Activated B cell treated with CpG ODN at 0.5 μM for 24 hours (primary cell): ENCODE results near the gene PCNP. TPM values are rescaled to one million over a fixed set of nuclear protein-coding genes. Genes with fewer than 3 reads are reported as not detected.

ENCODE experiments used
- ATAC-seq: fragments of 200-7000 bp; cut with Tn5 transposase; one replicate; pipeline ENCODE4 v1.10.0; 2021; ENCODE audit warnings: low read depth, mild to moderate bottlenecking, moderate library complexity
- CTCF ChIA-PET: fragments of 350-600 bp; sonication (Branson Sonifier 250); formaldehyde crosslinking; loops from one replicate; lab custom pipeline; 2021; ENCODE audit warnings: antibody characterized with exemption; lab: Charles Lee
- POLR2A ChIA-PET: fragments of 350-600 bp; sonication (Branson Sonifier 250); formaldehyde crosslinking; loops from one replicate; lab custom pipeline; 2021; ENCODE audit warnings: antibody characterized with exemption; lab: Charles Lee
- DNase-seq: peaks from one replicate; pipeline ENCODE4 v3.0.0; 2022
- H3K27ac Mint-ChIP-seq: one replicate; pipeline ENCODE4 v1.8.0; 2020; ENCODE audit warnings: mixed read lengths
- H3K27me3 Mint-ChIP-seq: one replicate; pipeline ENCODE4 v1.8.0; 2021; ENCODE audit warnings: mixed read lengths
- H3K36me3 Mint-ChIP-seq: one replicate; pipeline ENCODE4 v1.8.0; 2021; ENCODE audit warnings: low read depth, mixed read lengths
- H3K4me1 Mint-ChIP-seq: one replicate; pipeline ENCODE4 v1.8.0; 2021; ENCODE audit warnings: mixed read lengths
- H3K4me3 Mint-ChIP-seq: one replicate; pipeline ENCODE4 v1.8.0; 2020; ENCODE audit warnings: mild to moderate bottlenecking, mixed read lengths
- H3K9me3 Mint-ChIP-seq: one replicate; pipeline ENCODE4 v1.8.0; 2020; ENCODE audit warnings: mixed read lengths
- intact Hi-C: fragments of 100-400 bp; cut with micrococcal nuclease; formaldehyde crosslinking; loops from one replicate; pipeline ENCODE4 v1.15.1; 2024
- total RNA-seq: library from RNA; stranded (reverse); gene quantifications from 2 replicates; pipeline ENCODE4 v1.2.3, GENCODE V29; 2022
- TF ChIP-seq, protein P1 (sequence below): fragments of 200-600 bp; IDR thresholded peaks from one replicate; pipeline ENCODE4 v1.8.0; 2022; ENCODE audit warnings: antibody characterized with exemption, mild to moderate bottlenecking

PCNP gene
- total RNA-seq, 1 donor from 2014 or later, result 149 TPM

DNA sequence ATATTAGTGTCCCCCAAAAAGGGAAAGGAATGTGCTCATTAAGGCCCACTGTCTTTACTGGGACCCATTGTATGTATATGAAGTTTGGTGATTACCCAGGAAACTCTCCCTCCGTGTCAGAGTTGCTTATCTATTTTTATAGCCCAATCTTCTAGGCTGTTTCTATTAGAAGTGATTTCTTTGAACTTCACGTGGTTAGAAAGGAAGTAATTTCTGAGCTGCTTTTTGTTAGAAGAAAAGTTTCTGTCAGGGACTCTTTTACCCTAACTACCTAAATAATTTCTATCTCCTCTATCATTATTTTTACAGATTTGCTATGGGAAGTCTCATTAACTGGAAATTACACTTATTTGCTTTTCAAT is 43.3 kb upstream of the PCNP start:
- ChIA-PET CTCF (no interaction called here), POLR2A (no interaction called here)
- Mint-ChIP-seq H3K4me3 (no peak overlapping the region), H3K4me1 (no peaks in the 10 kb centered on the region), H3K27ac (no peak overlapping the region), H3K9me3 (peaks cover 4% of the 10 kb centered on the region), H3K36me3 (no peaks in the 10 kb centered on the region), H3K27me3 (peaks cover 4% of the 10 kb centered on the region)
- intact Hi-C loops, result no loop called here
- DNase-seq (no peak), ATAC-seq (no peak)
- TF ChIP-seq, protein P1, sequence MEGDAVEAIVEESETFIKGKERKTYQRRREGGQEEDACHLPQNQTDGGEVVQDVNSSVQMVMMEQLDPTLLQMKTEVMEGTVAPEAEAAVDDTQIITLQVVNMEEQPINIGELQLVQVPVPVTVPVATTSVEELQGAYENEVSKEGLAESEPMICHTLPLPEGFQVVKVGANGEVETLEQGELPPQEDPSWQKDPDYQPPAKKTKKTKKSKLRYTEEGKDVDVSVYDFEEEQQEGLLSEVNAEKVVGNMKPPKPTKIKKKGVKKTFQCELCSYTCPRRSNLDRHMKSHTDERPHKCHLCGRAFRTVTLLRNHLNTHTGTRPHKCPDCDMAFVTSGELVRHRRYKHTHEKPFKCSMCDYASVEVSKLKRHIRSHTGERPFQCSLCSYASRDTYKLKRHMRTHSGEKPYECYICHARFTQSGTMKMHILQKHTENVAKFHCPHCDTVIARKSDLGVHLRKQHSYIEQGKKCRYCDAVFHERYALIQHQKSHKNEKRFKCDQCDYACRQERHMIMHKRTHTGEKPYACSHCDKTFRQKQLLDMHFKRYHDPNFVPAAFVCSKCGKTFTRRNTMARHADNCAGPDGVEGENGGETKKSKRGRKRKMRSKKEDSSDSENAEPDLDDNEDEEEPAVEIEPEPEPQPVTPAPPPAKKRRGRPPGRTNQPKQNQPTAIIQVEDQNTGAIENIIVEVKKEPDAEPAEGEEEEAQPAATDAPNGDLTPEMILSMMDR, result no peak

DNA sequence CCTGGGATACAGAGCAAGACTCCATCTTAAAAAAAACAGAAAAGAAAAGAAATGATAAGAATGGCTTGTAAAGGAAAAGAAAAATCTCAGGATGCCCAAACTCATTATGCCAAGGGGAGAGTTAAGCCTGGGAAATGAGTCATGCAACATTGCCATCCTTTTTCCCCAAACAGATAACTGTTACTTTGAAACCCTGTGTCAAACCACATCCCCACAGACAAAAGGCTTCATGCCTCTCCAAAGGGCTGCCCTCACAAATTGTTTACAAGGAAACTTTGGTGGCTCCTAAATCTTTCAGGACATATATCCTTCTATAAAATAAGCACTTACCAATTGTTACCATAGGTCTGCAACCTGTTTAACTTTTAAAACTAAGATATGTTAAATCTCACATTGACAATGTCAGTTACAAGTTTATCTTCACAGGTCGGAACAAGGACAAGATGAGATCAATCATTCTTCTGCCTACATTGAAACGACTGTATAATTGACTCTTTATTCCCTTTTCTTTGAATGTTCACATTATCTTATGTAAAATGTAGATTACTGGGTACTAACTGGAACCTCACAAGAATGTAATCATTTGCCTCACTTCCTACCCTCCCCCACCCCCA is 42.4 kb upstream of the PCNP start:
- ChIA-PET POLR2A (no interaction called here), CTCF (no interaction called here)
- H3K4me3 Mint-ChIP-seq, result no peak overlapping the region
- H3K27me3 Mint-ChIP-seq, result peaks cover 4% of the 10 kb centered on the region
- TF ChIP-seq, protein P1, result no peak
- ATAC-seq (no peak), DNase-seq (no peak)
- no peak overlapping the region for H3K27ac Mint-ChIP-seq
- intact Hi-C loops, result no loop called here
- H3K9me3 Mint-ChIP-seq, result peaks cover 4% of the 10 kb centered on the region
- no peaks in the 10 kb centered on the region for H3K4me1 Mint-ChIP-seq
- H3K36me3 Mint-ChIP-seq, result no peaks in the 10 kb centered on the region

DNA sequence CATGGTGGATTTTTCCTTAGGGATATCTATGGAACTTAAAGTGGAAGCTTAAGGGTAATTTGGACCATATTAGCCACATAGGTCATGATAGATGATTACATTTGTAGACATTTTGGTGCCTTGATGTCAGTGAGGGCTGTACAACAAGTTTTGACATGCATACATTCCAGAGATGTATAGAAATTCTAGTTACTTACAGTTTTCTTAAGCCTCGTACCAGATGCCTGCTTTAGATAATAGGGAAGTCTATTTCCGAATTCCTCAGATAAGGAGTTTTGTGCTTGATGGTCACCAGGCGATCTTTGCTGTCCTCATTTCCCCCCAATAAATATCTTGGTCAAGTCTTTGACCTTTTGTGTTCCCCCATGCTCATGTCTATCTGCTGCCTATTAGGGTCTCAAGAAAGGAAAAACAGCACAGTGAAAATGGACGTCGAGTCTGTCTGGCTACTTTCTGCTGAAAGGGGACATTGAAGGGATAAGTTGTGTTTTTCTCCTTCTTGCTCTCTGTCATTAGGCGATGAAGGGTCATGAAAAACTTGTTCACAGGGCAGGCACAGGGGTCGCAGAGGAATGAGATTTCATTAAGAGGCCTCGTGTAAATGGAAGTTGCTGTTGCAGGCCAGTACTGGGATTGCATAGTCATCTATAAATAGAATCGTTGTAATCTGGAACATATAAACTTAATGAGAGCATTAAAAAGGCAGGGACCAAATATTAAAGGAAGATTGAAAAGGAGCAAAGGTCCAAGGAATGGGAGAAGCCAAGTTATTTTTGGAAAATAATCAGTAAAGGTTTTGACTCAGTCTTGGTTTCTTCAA is 41.0 kb upstream of the PCNP start:
- H3K9me3 Mint-ChIP-seq, result peaks cover 4% of the 10 kb centered on the region
- no peak overlapping the region for H3K4me3 Mint-ChIP-seq
- H3K27ac Mint-ChIP-seq, result no peak overlapping the region
- no peaks in the 10 kb centered on the region for H3K36me3 Mint-ChIP-seq
- ChIA-PET CTCF (no interaction called here), POLR2A (no interaction called here)
- DNase-seq (no peak), ATAC-seq (no peak)
- TF ChIP-seq, protein P1, result no peak
- H3K27me3 Mint-ChIP-seq, result peaks cover 4% of the 10 kb centered on the region
- intact Hi-C loops, result no loop called here
- peaks cover 4% of the 10 kb centered on the region for H3K4me1 Mint-ChIP-seq

- H3K36me3 Mint-ChIP-seq, result no peaks in the 10 kb centered on the region
- CTCF ChIA-PET, result no interaction called here
- intact Hi-C loops, result no loop called here
- H3K27me3 Mint-ChIP-seq, result peaks cover 4% of the 10 kb centered on the region
- H3K4me3 Mint-ChIP-seq, result no peak overlapping the region
- TF ChIP-seq, protein P1, result no peak
- peaks cover 4% of the 10 kb centered on the region for H3K9me3 Mint-ChIP-seq
- no peak for DNase-seq
- peaks cover 4% of the 10 kb centered on the region for H3K4me1 Mint-ChIP-seq
- no peak for ATAC-seq
- POLR2A ChIA-PET, result no interaction called here
- H3K27ac Mint-ChIP-seq, result no peak overlapping the region
Observed at GRCh38 chr3:101533603-101533968, 40.4 kb upstream of the PCNP start.

DNA sequence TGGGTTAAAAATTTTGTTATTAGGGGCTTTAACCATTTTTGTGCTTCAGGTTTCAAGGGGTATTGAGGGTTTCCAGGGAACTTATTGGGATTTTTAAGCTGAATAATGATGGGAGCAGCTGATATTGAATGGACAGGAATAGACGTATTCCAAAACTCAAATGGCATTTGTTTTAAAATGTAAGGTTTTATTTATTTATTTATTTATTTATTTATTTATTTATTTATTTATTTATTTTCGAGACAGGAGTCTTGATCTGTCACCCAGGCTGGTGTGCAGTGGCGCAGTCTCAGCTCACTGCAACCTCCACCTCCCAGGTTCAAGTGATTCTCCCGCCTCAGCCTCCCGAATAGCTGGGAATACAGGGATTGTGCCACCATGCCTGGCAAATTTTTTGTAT is 38.8 kb upstream of the PCNP start:
- Mint-ChIP-seq H3K36me3 (no peaks in the 10 kb centered on the region), H3K27me3 (peaks cover 8% of the 10 kb centered on the region), H3K9me3 (peaks cover under 1% of the 10 kb centered on the region), H3K4me3 (no peak overlapping the region), H3K4me1 (peaks cover 4% of the 10 kb centered on the region), H3K27ac (no peak overlapping the region)
- no peak for DNase-seq
- ChIA-PET CTCF (no interaction called here), POLR2A (no interaction called here)
- intact Hi-C loops, result no loop called here
- no peak for ATAC-seq
- TF ChIP-seq, protein P1, result no peak
